ENCODE data around the gene SIL1. TPM values are rescaled to one million over a fixed set of nuclear protein-coding genes. Genes with fewer than 3 reads are reported as not detected.

Gene SIL1
- total and polyA plus RNA-seq, 2 of the 8 experiments (the other 6 are each of a cell fraction or from before 2014, with no cell fraction given), result 8.3 to 12.8 TPM

DNA sequence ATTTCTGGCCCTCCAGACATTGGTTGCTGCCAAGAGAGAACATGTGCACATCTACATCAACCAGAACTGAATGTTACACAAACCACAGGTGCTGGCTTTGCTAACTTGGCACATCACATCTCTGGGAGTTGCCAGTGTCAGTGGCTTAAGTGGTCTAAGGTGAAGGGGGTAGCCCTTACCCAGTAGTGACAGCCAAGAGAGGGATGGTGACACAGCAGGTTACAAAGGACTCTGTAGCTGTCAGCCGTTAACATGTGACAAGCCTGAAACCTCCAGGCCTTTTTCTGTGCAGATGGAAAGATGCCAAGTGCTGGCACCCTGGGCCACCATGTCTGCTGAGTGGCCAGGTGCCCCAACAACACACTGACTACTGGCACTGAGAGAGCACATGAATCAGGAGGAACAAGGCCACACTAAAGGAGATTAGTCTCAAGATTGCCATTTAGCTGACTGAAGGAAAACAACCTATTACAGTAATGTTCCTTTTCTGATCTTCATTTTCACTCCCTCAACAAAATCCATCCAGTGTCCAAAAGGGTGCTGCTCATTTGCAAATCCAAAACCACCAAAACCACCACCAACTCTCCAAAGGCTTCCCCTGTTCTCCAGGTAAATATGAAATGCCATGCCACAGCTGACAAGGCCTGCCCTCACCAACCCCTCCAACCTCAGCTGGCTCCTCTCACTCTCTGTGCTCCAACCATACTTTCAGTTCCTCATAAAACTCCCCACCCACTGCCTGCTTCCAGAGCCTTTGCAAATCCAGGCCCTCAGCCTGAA is 20.2 kb downstream of the SIL1 start:
- H2AFZ ChIP-seq (ENCODE audit: low read length), result no peak overlapping the region
- no peak overlapping the region for H2BK5ac ChIP-seq (ENCODE audit: low read depth, low read length)
- ChIA-PET POLR2A (ENCODE audit: partially characterized antibody) (no interaction called here), CTCF (ENCODE audit: partially characterized antibody) (interaction anchor here (1.0 to 2.9 kb wide), 3 partner anchors 10 to 344 kb away, joined by 3 to 14 read pairs (median 4); no protein-coding TSS in a partner anchor)
- no peak overlapping the region for H3K14ac ChIP-seq (ENCODE audit: insufficient read length)
- H2BK15ac ChIP-seq (ENCODE audit: low read length), result no peak overlapping the region
- FAIRE-seq (no peak), DNase-seq (ENCODE audit: low read depth in 1 of 2, low spot score in 2 of 2) (no peak)
- no peak overlapping the region for H3K27ac ChIP-seq (ENCODE audit: low read depth, low read length)
- no peaks in the 10 kb centered on the region for H3K27me3 ChIP-seq (replicated peaks in 1 of 4; ENCODE audit: control insufficient read depth in 3 of 4, extremely low read depth in 1 of 4, insufficient read depth in 3 of 4, low read length in 3 of 4)
- H3K9ac ChIP-seq (replicated peaks in 1 of 4; ENCODE audit: extremely low read depth in 1 of 4, low read depth in 3 of 4, low read length in 3 of 4), result no peak overlapping the region; a peak in 1 of 7 replicates
- no peaks in the 10 kb centered on the region for H3K79me2 ChIP-seq (ENCODE audit: control insufficient read depth in 1 of 2, insufficient read depth in 2 of 2, low read length in 2 of 2)
- H3K18ac ChIP-seq (ENCODE audit: extremely low read depth, low read length), result no peak overlapping the region
- no peak overlapping the region for H3K23ac ChIP-seq (ENCODE audit: insufficient read length)
- no peak overlapping the region for H2BK20ac ChIP-seq (ENCODE audit: low read length)
- H3K4ac ChIP-seq (replicated peaks; ENCODE audit: insufficient read length, low read depth, low read length), result no peak overlapping the region
- H2BK12ac ChIP-seq (ENCODE audit: low read depth, low read length), result no peak overlapping the region
- H3K36me3 ChIP-seq (ENCODE audit: control insufficient read depth in 2 of 4, insufficient read depth in 4 of 4, low read length in 3 of 4), result no peaks in the 10 kb centered on the region
- no peak for TF ChIP-seq POLR2AphosphoS5 (IDR thresholded peaks at IDR 0.05; ENCODE audit: low read depth, low read length)
- TF ChIP-seq EGR1 (IDR thresholded peaks at IDR 0.05; ENCODE audit: borderline replicate concordance, low read depth, low read length), result no peak
- H4K20me1 ChIP-seq (replicated peaks in 1 of 2; ENCODE audit: control insufficient read depth in 1 of 2, insufficient read depth in 2 of 2, low read length in 2 of 2), result no peaks in the 10 kb centered on the region
- H3K23me2 ChIP-seq (ENCODE audit: low read depth, low read length), result no peaks in the 10 kb centered on the region
- H4K5ac ChIP-seq (ENCODE audit: insufficient read length, low read depth, low read length), result no peak overlapping the region
- H2AK5ac ChIP-seq (ENCODE audit: low read depth, low read length), result no peak overlapping the region
- H4K91ac ChIP-seq (replicated peaks; ENCODE audit: insufficient read length, low read length), result no peak overlapping the region
- no peak overlapping the region for H4K8ac ChIP-seq (ENCODE audit: extremely low read depth, insufficient read depth, low read length)
- no peaks in the 10 kb centered on the region; a peak in 1 of 7 replicates for H3K4me1 ChIP-seq (replicated peaks in 1 of 4; ENCODE audit: control insufficient read depth in 3 of 4, insufficient read depth in 4 of 4, low read length in 3 of 4)
- H3K56ac ChIP-seq (replicated peaks; ENCODE audit: insufficient read length, low read depth, low read length), result no peak overlapping the region
- no peak overlapping the region for H2BK120ac ChIP-seq (replicated peaks; ENCODE audit: low read depth, low read length)
- H3K9me3 ChIP-seq (ENCODE audit: insufficient read depth in 2 of 2, low read depth in 1 of 2, low read length in 1 of 2), result no peaks in the 10 kb centered on the region
- H3K4me3 ChIP-seq (ENCODE audit: extremely low read depth in 1 of 4, insufficient read depth in 2 of 4, low read depth in 3 of 4, low read length in 4 of 4), result no peak overlapping the region
- 85% methylated on average over 1 of the region's 1 CpG; no CpG with 5 or more reads in 1 of the 2 experiments for WGBS, 2 experiments (ENCODE audit: extremely low coverage in 1 of 2, insufficient coverage in 1 of 2, insufficient read length in 1 of 2, insufficient replicate concordance in 2 of 2, low coverage in 1 of 2, low lambda C conversion rate in 2 of 2, missing lambda C conversion rate in 1 of 2)
- H3K4me2 ChIP-seq (ENCODE audit: insufficient read depth in 1 of 2, low read depth in 2 of 2, low read length in 2 of 2), result no peak overlapping the region
- H3K79me1 ChIP-seq (ENCODE audit: low read depth, low read length), result no peaks in the 10 kb centered on the region; the same call in 1 of the 2 replicates
